GM12892 (cell line): ENCODE data around the gene HK1.
"Not testable (repeated sequence)": the region's sequence is repeated elsewhere in the genome, so short reads cannot be mapped to it uniquely, and the experiment has no call there.

ENCODE experiments used
- DNase-seq: peaks from one replicate; pipeline ENCODE4 v3.0.0; 2011; ENCODE audit not compliant: insufficient read length
- FAIRE-seq: peaks from 2 replicates; lab custom pipeline; 2011; peaks lifted over from hg19 to GRCh38; lab: Jason Lieb, UNC
- POLR2A ChIP-seq: IDR thresholded peaks from 2 replicates; pipeline ENCODE4 v1.6.1; 2011; ENCODE audit warnings: low read depth, low read length, control low read depth
- POLR2AphosphoS5 ChIP-seq: IDR thresholded peaks from 2 replicates; pipeline ENCODE4 v1.6.1; 2011; ENCODE audit warnings: low read depth, low read length, control low read depth
- TAF1 ChIP-seq: IDR thresholded peaks from 2 replicates; pipeline ENCODE4 v1.6.1; 2011; ENCODE audit warnings: low read depth, mild to moderate bottlenecking, control low read depth, low read length, borderline replicate concordance

The HK1 gene

DNA sequence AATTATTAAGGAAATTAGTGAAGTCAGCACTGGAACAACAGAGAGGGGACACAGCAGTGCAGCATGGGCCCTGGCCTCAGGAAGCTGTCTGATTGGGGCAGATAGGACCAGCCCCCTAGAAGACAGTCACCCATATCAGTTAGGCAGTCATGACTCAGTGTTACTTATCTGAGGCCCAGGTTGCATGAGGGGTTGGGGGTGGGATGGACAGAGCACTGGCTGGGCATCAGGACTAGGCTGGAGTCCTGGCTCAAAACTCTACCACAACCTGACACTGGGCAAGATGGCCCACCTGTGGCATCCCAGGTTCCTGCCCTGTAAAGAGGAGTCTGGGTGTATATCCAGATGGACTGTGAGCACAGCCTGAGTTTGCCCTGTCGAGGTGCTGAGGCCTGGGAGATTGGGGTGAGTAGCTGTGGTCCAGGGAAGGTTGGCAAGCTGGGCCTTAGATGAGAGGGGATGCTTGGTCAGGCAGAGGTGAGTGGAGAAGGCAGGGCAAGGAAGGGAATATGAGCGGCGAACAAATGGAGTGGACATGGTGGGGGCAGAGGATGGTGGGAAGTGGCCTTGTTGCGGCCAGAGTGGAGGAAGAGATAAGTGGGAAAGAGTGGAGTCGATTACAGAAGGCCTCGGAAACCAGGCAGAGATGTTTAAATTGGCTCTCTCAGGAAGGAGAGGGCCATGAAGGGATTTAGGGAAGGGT, 37.5 kb downstream of the HK1 start:
- TF ChIP-seq POLR2AphosphoS5 (no peak), TAF1 (no peak), POLR2A (no peak)
- DNase-seq (no peak), FAIRE-seq (no peak)

DNA sequence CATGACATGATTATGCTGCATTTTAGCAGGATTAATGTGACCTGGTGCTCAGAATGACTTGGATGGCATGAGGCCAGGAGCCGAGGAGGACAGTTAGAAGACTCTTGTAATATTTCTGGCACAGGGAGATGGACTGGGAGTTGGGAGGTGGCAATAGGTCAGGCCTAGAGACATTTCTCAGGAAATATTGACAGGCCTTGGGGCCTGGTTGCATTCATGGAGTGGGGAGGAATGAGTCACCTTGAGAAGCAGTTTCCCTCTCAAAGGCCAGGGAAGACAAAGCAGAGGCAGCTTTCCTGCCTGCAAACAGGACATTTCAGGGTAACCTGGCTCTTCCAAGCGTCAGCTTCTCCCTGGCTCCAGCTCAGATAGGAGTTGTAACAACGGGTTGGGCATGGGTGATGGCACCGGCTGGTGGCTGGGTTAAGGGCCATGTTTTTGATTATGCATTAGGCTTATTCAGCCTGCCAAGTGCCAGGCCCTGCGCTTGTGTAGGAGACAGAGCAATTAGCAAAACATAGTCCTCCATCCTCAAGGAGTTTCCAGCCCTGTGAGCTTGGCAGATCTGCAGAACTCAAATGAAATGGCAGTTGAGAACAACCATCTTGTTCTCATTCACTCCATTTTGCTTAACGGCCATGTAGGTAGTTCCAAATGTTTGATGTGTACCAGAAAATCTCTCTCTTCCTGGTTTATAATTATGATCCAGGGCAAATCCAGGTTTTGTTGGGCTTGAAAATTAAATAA, 38.2 kb downstream of the HK1 start:
- TF ChIP-seq POLR2A = no peak
- TF ChIP-seq POLR2AphosphoS5 = no peak
- TF ChIP-seq TAF1 = no peak
- FAIRE-seq (no peak), DNase-seq (no peak)

DNA sequence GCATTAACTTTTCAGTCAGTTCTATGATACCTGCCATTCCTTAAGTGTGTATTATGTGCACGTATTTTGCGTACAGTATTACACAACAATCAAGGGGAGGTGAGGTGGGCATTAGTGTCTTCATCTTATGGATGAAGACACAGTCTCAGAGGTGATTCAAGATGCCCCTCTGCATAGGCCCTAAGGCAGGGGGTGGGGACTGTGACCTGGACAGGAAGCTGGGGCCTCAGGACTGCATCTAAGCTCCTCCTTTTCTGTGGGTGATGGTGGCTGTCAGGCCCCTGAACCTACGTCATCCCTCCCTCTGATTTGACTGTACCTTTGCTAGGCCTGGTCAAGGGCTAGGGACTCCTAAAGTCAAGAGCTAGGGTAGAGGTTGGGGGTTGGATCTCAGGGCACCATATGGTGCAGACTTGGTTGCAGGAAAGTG, 38.9 kb downstream of the HK1 start:
- TF ChIP-seq POLR2AphosphoS5 (no peak), POLR2A (no peak), TAF1 (no peak)
- FAIRE-seq (peak; percentile 71), DNase-seq (peak; percentile 56)

DNA sequence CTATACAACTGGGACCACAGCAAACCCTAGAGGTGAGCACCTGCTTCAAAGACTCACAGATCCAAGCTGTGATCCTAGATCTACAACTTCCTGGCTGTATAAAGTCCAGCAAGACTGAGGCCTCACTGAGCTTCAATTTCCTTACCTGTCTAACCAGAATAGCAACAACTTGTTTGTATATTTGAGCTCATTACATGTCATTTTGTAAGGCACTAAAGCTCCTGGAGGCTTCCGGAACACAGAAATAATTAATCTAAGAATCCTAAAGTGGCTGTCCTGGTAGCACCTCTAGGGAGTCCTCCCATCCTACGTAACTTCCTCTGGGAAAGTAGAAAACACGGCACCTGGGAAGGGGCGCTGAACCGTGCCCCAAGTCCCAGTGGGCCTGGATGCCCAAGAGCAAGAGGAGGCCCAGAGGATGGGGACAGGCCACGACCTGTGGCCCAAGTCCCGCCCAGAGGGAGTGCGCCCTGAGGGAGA, 39.4 kb downstream of the HK1 start:
- DNase-seq (no peak), FAIRE-seq (no peak)
- TF ChIP-seq POLR2A (no peak), TAF1 (no peak), POLR2AphosphoS5 (no peak)

DNA sequence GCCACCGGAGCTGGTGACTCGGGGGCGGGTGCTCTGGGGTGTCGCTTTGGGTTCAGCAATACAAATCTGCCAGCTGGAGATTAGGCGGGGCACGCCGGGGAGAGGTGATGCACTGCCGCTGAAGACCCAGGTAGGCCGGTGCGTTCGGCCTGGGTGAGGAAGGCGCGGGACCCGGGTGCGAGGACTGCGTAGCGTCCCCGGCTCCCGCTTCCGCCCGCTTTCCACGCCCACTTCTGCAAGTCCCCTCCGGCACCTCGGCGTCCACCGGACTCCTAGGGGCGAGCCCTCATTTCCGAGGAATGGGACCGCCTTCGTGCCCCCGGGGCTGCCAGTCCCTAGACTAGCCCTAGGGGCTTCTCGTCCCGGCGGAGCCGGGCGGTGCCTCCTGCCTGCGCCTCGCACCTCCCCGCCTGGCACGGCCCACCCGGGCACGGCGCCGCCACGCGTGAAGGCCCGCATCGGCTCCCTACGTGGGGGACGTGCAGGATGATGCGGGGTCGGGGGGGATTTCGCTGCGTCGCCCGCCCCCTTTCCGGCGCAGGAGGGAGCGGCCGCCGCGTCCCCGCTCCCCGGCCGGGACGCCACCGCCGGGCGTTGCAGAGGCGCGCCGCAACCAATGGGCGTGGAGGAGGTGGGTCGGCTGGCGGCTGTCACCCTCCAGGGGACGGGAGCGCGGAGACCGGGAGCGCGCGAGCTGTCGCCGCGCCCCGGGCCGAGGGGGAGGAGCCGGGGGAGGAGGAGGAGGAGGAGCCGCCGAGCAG, 40.0 kb downstream of the HK1 start:
- peak; percentile 91 for FAIRE-seq
- TF ChIP-seq POLR2A (peak; percentile 44; the same call in 1 of the 2 replicates), TAF1 (no peak)
- peak; percentile 98 for DNase-seq

DNA sequence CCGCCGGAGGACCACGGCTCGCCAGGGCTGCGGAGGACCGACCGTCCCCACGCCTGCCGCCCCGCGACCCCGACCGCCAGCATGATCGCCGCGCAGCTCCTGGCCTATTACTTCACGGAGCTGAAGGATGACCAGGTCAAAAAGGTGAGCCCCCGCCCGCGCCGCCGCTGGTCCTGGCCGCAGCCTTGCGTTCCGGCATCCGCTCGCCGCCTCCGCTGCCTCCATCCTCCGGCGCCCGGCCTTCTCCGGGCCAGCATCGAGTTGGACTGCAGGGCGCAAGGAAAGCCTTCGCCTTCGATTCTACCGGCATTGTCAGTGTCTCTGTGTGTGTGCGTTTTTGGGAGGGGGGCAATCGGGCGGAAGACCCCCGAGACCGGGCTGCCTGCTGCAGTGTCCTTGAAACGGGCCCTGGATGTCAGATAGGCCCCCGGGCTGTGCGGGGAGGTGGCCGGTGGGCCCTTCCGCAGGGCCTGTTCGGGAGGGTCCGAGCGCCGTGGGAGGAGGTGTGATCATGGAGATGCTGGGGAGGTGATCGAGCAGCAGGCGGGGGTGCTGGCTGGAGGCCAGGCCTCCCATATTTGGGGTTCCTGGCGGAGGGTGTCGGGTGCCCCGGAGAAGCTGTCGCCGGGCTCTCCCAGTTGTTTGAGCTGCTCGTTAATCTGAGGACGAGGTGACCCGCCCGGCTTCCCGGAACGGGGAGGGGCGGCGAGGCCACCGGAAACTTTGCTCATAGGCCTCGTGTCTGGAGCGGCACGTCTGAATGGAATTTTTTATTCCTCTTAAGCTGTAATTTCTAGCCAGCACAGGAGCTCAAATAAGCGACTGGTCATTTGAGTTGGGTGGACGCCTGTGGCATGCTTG, 40.8 kb downstream of the HK1 start:
- TF ChIP-seq POLR2A = no peak; the same call in 1 of the 2 replicates
- TF ChIP-seq POLR2AphosphoS5 = no peak
- TF ChIP-seq TAF1 = no peak
- DNase-seq (peak; percentile 45), FAIRE-seq (no peak)

DNA sequence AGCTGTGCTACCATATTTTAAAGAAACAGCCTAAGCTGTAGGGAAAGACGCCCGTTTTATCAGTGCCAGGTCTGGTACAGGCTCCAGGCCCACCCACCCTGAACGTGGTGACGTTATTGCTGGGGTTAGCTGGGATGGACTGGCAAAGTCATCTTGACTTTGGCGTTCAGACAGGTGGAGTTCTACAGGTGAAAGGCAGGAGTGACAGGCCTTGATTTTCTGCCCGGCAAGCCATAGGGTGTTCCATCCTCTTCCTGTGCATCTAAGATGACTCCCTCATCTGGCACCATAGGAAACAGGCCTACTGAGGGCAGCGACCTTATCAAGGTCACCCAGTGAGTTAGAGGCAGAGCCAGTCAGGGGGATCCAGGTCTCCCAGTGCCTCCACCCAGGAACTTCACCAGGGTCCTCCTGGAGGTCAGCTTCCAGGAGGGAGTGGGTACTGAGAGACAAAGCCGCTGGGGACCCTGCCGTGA, 41.6 kb downstream of the HK1 start:
- TF ChIP-seq POLR2A = no peak
- FAIRE-seq = no peak
- DNase-seq = no peak

DNA sequence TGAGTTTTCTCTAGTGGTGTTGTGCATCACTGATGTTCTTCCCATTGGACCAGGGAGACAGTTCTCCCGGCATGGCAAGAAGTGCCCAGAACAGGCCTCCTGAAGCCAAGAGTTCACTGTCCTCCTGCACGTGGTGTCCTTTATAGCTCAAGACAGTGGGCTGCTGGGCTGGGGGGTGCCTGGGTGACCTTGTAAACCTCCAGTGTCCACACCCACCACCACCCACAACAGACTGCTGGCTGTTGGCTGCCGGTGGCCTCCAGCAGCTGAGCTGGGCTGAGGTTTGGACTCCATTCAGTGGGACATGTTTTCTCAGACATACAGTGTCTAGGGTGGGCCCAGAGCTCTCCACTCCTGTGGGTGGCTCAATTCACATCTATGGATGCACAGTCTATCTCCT, 42.2 kb downstream of the HK1 start:
- FAIRE-seq (no peak), DNase-seq (no peak)
- no peak for TF ChIP-seq POLR2A
- TF ChIP-seq TAF1 = no peak
- TF ChIP-seq POLR2AphosphoS5 = no peak

DNA sequence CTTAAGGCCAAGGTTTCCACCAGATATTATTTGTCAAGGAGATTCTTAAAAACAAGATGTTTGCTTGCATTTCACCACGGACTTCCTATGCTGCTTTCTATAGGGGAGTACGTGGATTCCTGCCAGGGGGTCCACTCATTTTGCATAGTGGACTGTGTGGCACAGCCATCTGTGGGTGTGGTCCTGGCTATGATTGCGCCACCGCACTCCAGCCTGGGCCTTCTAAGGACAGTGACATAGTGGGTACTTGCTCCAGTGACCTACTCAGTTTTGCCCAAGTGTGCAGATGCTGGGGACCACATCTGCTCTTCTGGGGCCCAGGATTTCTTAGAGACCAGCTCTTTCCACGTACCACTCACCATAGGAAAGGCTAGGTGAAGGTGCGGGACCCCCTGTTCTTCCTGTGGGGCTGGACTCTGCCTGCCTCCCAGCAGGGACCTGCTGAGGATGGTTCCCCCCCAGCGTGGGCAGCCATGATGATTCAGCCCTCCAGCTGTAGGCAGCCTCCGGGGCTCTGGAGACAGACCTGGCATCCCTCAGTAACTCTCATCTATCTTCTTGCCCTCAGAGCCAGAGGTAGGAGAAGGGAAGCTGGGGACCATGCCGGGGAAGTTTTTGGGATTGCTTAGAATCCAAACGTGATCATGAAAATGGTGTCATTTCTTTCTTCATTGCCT, 42.9 kb downstream of the HK1 start:
- DNase-seq = no peak
- TF ChIP-seq POLR2A (no peak), POLR2AphosphoS5 (no peak), TAF1 (no peak)
- FAIRE-seq = no peak

DNA sequence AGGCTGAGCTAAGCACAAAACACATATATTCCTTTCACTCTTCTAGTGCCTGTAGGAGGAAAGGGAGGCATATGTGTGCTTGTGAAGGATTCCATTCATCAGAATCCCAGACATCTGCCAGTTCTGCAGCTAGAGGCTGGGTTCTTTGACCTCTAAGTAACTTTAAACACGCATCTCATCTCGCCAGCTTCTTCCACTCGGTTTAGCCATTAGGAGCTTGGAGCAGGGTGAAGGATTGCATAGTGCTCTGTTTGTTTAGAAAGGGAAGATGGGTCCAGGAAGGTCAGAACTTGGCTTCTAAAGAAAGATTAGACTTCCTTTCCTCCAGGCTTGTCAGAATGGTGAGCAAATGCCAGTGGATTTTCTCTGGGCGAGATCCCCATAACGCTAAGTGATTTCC, 43.6 kb downstream of the HK1 start:
- no peak for TF ChIP-seq TAF1
- TF ChIP-seq POLR2A = no peak
- TF ChIP-seq POLR2AphosphoS5 = no peak
- DNase-seq (no peak), FAIRE-seq (no peak)

DNA sequence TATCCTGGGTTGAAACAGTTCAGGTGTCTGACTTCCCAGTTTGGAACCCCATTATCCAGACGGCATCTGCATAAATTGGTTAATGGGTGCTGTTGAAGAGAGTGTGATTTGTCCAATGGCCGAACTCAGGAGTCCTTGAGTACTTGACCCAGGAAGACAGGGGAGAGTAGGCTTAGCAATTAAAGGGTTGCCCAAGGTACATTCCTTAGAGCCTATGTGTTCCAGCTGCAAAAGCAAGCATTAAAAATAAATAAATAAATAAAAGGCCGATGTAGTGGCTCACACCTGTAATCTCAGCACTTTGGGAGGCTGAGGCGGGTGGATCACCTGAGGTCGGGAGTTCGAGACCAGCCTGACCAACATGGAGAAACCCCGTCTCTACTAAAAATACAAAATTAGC, 44.0 kb downstream of the HK1 start:
- not testable (repeated sequence) for DNase-seq, FAIRE-seq
